Nephron (organoid): ENCODE results near the gene HNRNPA1.
"Not testable (repeated sequence)": the region's sequence is repeated elsewhere in the genome, so short reads cannot be mapped to it uniquely, and the experiment has no call there.

Source experiments
- H3K27ac Mint-ChIP-seq, 3 experiments: 2 replicates each; pipeline ENCODE4 v1.8.0; 2020; ENCODE audit warnings: mixed read lengths in 3 of 3, mild to moderate bottlenecking in 2 of 3, moderate library complexity in 1 of 3
- H3K27me3 Mint-ChIP-seq: 2 replicates; pipeline ENCODE4 v1.8.0; 2021; ENCODE audit warnings: low read depth, mild to moderate bottlenecking, moderate library complexity, mixed read lengths
- H3K36me3 Mint-ChIP-seq: 2 replicates; pipeline ENCODE4 v1.8.0; 2020; ENCODE audit warnings: low read depth, mixed read lengths
- H3K4me1 Mint-ChIP-seq: 2 replicates; pipeline ENCODE4 v1.8.0; 2020; ENCODE audit warnings: mixed read lengths
- H3K4me3 Mint-ChIP-seq, 3 experiments: 2 replicates each; pipeline ENCODE4 v1.8.0; 2020; ENCODE audit warnings: mild to moderate bottlenecking in 3 of 3, mixed read lengths in 3 of 3, moderate library complexity in 2 of 3
- H3K9me3 Mint-ChIP-seq: 2 replicates; pipeline ENCODE4 v1.8.0; 2020; ENCODE audit warnings: mixed read lengths
- TF ChIP-seq, protein P1 (sequence below), 3 experiments: fragments of 200-600 bp; sonication (generic); IDR thresholded peaks; one replicate each; pipeline ENCODE4 v1.5.0; 2021; ENCODE audit warnings: antibody characterized with exemption in 3 of 3; ENCODE audit not compliant: unreplicated experiment in 3 of 3

The HNRNPA1 gene

DNA sequence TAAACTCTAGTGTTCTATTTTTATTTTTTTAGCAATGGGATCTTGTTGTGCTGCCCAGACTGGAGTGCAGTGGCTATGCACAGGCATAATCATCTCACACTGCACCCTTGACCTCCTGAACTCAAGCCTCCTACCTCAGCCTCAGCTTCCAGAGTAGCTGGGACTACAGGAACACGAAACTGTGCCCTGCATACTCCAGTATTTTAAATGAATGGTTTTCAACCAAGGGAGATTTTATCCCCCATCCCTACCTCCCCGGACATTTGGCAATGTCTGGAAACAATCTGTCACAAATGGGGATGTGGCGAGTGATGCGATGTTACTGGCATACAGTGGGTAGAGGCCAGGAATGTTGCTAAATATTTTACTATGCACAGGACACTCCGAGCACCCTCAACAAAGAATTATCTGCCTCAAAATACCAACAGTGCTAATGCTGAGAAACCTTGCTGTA is 2.7 kb upstream of the HNRNPA1 start:
- no peaks in the 10 kb centered on the region for H3K9me3 Mint-ChIP-seq
- peaks cover 26% of the 10 kb centered on the region for H3K36me3 Mint-ChIP-seq
- H3K27ac Mint-ChIP-seq: no peak overlapping the region
- peaks cover 44% of the 10 kb centered on the region for H3K4me1 Mint-ChIP-seq
- H3K4me3 Mint-ChIP-seq: no peak overlapping the region
- TF ChIP-seq, protein P1, sequence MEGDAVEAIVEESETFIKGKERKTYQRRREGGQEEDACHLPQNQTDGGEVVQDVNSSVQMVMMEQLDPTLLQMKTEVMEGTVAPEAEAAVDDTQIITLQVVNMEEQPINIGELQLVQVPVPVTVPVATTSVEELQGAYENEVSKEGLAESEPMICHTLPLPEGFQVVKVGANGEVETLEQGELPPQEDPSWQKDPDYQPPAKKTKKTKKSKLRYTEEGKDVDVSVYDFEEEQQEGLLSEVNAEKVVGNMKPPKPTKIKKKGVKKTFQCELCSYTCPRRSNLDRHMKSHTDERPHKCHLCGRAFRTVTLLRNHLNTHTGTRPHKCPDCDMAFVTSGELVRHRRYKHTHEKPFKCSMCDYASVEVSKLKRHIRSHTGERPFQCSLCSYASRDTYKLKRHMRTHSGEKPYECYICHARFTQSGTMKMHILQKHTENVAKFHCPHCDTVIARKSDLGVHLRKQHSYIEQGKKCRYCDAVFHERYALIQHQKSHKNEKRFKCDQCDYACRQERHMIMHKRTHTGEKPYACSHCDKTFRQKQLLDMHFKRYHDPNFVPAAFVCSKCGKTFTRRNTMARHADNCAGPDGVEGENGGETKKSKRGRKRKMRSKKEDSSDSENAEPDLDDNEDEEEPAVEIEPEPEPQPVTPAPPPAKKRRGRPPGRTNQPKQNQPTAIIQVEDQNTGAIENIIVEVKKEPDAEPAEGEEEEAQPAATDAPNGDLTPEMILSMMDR (IDR thresholded peaks at IDR 0.05; ENCODE audit: unreplicated experiment in 3 of 3): no peak
- H3K27me3 Mint-ChIP-seq: no peaks in the 10 kb centered on the region

DNA sequence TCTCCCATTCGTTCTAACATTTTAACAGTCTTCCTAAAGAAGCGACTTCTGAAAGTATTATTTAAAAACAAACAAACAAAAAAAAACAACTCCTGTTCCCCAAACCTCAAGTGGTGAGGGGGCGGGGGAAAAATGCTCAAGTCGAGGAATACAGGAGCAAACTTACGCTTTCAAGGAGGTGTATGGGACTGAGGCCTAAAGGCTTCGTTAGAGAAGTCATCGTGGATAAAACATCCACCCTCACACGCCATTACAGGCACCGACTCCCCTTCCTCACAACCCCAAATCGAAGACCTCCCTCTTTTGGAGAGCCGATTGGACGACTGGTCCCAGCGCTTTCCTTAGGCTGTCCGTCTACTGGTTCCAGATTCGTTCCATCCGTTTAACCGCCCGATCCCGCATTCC is 1.3 kb upstream of the HNRNPA1 start:
- TF ChIP-seq, protein P1 (IDR thresholded peaks at IDR 0.05; ENCODE audit: unreplicated experiment in 3 of 3): no peak
- no peaks in the 10 kb centered on the region for H3K9me3 Mint-ChIP-seq
- peaks cover 12% of the 10 kb centered on the region for H3K36me3 Mint-ChIP-seq
- H3K27me3 Mint-ChIP-seq: no peaks in the 10 kb centered on the region
- H3K4me3 Mint-ChIP-seq: no peak overlapping the region
- no peak overlapping the region for H3K27ac Mint-ChIP-seq
- peaks cover 46% of the 10 kb centered on the region for H3K4me1 Mint-ChIP-seq

DNA sequence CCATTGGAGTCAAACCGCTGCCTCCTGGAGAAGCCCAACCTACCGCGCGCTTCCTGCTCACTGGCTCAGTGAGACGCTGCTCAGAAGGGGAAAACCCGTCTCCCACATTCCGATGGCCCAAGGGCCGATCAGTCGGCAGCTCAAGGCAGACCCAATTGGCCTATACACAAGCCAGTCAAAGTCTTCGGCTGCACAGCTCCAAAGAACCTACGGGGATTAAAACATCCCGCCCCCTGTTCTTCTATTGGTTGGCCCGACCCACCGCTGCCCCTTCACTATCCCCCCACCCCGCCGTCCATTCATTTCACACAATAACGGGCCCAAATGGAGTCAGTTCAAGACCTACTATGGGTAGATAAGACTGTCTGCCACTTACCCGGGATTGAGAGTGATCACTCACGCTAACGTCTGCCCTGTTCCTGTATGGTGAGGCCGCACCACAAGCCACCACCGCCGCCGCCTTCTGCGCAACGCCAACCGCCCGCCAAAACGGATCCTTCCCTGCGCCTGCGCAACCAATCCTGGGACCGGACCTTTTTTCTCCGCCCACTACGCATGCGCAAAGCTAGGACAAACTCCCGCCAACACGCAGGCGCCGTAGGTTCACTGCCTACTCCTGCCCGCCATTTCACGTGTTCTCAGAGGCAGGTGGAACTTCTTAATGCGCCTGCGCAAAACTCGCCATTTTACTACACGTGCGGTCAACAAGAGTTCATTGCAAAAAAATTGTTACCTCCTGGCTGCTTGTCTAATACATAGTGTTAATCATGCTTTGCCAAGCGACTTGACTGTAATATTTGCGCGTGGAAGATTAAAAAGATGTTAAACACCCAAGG is 676 bp upstream of the HNRNPA1 start, which contains the start of gene CBX5:
Gene CBX5, minus strand, starts transcription at position 491 of the 836 bp plus-strand sequence. CDS start 22,472 bp downstream, outside the sequence.
- Mint-ChIP-seq H3K9me3 (no peaks in the 10 kb centered on the region), H3K27ac (no peak within 1 kb of the TSS), H3K36me3 (peaks cover 9% of the 10 kb centered on the region), H3K4me1 (peaks cover 47% of the 10 kb centered on the region), H3K27me3 (no peaks in the 10 kb centered on the region), H3K4me3 (no peak within 1 kb of the TSS)
- TF ChIP-seq, protein P1 (IDR thresholded peaks at IDR 0.05; ENCODE audit: unreplicated experiment in 3 of 3): no peak

DNA sequence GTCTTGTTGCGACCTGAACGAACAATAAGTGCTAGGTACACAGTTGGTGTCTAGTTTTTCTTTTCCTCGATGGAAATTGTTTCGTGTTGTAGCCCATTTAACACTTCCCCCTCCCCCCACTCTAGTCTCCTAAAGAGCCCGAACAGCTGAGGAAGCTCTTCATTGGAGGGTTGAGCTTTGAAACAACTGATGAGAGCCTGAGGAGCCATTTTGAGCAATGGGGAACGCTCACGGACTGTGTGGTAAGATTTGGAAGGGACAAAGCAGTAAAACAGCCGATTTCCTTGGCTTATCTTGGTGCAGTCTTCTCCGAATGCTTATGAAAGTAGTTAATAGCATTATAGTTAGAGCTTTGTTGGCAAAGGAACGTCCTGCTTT is 724 bp downstream of the HNRNPA1 start:
- not testable (repeated sequence) for H3K36me3 Mint-ChIP-seq, H3K27me3 Mint-ChIP-seq, H3K27ac Mint-ChIP-seq, H3K4me3 Mint-ChIP-seq, H3K9me3 Mint-ChIP-seq
- H3K4me1 Mint-ChIP-seq: peaks cover 55% of the 10 kb centered on the region

DNA sequence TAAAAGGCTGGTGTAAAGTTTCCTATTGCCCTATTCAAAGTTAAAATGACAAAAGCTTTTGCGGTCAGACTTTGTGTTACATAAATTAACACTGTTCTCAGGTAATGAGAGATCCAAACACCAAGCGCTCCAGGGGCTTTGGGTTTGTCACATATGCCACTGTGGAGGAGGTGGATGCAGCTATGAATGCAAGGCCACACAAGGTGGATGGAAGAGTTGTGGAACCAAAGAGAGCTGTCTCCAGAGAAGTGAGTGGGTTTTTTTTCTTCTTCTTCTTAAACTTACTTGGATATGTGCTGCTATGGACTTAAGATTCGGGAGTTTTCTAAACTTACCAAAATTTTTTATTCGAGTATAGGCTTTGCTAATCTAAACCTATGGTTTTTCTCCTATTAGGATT is 1.2 kb downstream of the HNRNPA1 start:
- not testable (repeated sequence) for H3K4me3 Mint-ChIP-seq
- H3K4me1 Mint-ChIP-seq: peaks cover 54% of the 10 kb centered on the region

DNA sequence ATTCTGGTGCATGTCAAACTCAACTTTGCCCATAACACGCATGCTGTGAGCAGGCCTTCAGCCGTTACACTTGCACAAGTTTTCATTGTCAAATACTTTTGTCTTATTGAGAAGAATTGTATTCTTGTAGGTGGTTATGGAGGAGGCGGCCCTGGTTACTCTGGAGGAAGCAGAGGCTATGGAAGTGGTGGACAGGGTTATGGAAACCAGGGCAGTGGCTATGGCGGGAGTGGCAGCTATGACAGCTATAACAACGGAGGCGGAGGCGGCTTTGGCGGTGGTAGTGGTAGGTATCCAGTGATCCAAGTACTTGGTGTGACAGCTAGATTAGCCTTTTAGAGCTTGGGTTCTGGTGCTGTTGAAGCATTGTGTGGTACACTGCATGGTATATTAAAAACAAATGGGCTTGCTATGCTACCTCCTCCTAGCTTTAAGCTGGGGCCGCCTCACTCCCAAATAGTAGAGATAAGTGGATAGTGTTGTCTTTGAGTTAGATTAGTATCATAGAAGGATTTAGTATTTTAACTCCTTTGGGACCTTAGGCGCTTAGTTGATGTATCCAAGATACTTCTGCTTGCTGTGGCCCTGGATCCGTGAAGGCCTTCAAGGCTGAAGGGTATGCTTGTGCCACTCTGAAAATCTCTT is 2.5 kb downstream of the HNRNPA1 start:
- Mint-ChIP-seq H3K27me3 (no peaks in the 10 kb centered on the region), H3K36me3 (peaks cover 2% of the 10 kb centered on the region), H3K9me3 (no peaks in the 10 kb centered on the region), H3K4me3 (no peak overlapping the region), H3K27ac (peak overlapping the region in 2 of 3 experiments; percentile 65 to 81), H3K4me1 (peaks cover 55% of the 10 kb centered on the region)
- TF ChIP-seq, protein P1 (IDR thresholded peaks at IDR 0.05; ENCODE audit: unreplicated experiment in 3 of 3): no peak

More for the DNA sequence above, 1.2 kb downstream of the HNRNPA1 start:
- H3K9me3 Mint-ChIP-seq, H3K36me3 Mint-ChIP-seq, H3K27ac Mint-ChIP-seq, H3K27me3 Mint-ChIP-seq: not testable (repeated sequence)

DNA sequence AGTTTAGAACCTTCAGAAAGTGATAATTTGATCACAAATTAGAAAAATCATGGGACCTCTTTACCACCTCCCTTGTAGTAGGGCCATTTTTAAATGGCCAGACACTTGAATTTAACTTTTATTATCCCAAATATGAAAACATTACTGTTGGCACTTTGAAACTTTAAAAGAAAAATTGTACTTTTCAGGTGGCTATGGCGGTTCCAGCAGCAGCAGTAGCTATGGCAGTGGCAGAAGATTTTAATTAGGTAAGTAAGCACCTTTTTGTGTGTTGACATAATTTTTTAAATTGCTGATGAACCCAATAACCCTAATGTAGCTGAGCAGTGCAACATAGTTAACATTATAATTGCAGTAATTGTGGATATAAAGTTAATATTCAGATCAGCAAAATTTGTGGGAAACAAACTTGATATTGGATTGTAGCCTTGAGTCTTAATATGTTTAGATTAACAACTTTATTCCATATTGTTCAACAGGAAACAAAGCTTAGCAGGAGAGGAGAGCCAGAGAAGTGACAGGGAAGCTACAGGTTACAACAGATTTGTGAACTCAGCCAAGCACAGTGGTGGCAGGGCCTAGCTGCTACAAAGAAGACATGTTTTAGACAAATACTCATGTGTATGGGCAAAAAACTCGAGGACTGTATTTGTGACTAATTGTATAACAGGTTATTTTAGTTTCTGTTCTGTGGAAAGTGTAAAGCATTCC is 3.7 kb downstream of the HNRNPA1 start:
- H3K27me3 Mint-ChIP-seq, H3K36me3 Mint-ChIP-seq, H3K9me3 Mint-ChIP-seq: not testable (repeated sequence)
- Mint-ChIP-seq H3K27ac (peak overlapping the region in 1 of 3 experiments; percentile 54), H3K4me3 (peak overlapping the region in 1 of 3 experiments; percentile 58), H3K4me1 (peaks cover 50% of the 10 kb centered on the region)
